GM21825 (cell line): Measurements from ENCODE around the gene PTDSS2.
"Not testable (repeated sequence)": the region's sequence is repeated elsewhere in the genome, so short reads cannot be mapped to it uniquely, and the experiment has no call there.

Experiments
- ATAC-seq: cut with Tn5 transposase; IDR thresholded peaks from one replicate; pipeline ENCODE4 v1.9.1; 2021; ENCODE audit warnings: mild to moderate bottlenecking, moderate library complexity; ENCODE audit not compliant: unreplicated experiment

The PTDSS2 gene

DNA sequence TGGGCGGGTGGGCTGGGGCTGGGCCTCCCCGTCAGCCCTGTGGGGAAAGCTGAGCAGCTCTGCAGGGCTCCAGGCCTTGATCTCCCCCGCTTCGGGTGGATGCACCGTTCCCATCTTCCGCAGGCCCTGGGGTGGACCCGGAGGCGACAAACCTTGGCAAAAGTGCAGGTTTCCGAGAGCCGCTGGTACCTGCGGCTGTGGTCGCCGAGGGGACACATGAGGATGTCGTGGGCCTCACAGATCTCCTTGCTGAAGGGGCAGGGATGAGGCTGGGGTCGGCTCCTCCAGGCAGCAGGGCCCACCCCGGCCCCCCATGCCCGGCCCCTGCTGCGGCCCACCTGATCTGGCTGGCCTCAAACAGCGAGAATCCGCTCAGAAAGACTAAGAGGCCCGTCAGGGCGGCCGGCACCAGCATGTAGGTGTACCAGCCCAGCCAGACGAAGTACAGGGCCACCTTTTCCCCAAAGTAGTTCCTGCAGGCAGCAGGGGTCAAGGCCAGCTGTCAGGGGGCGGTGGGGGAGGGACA, 20.1 kb upstream of the PTDSS2 start:
- ATAC-seq = no peak

DNA sequence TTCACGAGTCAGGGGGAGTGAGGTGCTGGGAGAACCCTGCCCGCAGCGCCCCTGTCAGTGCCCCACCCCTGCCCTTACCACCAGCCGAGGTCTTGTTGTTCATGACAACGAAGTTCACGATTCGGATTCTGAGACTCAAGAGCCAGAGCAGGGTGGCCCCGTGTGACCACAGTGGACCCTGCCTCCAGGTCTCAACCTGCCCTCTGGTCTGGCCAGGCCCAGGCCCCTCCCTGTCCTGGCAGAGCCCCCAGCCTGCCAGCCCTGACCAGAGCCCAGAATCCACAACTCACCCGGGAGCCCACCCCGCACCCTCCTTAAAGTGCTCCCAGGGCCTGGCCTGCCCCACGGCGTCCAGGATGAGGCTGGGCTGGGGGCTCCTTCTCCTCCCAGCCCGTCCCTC, 18.2 kb upstream of the PTDSS2 start:
- ATAC-seq = no peak

DNA sequence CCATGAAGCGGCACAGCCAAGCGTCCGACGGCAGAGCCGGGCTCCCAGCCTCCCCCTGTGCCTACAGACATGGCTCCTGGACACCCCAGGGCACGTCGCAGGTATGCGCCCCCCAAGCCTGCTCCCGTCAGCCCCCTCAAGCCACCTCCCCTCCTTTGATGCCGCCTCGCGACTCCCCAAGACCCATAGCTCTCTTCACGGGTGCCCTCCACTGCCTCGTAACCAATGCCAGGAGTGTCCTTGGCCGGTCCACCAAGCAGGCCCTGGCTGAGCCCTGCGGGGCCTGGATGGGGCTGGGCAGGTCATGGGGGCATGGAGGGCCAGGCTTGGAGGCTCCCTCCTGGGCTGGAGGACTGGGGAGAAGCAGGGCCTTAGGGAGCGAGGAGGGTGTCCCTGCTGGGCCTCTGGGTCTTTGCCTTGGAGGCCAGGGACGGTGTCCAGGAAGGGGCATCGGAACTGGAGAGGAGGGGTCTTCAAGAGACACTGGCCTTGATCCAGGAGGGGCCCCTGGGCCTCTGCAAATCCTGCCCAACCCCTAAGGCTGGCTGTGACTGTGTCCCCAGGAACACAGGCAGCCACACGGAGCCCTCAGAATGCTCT, 17.5 kb upstream of the PTDSS2 start:
- ATAC-seq = no peak

DNA sequence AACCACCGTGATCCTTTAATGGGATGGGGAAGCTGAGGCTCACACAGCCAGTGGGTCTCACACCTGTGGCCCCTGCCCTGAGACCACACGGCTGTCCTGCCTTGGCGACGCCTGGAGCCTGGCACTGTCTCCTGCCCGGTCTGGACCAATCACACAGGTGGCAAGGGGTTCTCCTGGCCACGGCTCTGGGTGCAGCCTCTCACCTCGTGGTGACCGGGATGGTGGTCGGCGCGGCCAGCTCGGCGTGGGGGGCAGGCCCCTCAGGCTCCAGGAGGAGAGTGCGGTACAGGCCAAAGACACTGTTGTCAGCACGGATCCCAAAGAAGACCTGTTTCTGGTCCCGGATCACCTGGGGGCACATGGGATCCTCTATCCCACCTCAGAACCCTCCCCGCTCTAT, 17.0 kb upstream of the PTDSS2 start:
- no peak for ATAC-seq

DNA sequence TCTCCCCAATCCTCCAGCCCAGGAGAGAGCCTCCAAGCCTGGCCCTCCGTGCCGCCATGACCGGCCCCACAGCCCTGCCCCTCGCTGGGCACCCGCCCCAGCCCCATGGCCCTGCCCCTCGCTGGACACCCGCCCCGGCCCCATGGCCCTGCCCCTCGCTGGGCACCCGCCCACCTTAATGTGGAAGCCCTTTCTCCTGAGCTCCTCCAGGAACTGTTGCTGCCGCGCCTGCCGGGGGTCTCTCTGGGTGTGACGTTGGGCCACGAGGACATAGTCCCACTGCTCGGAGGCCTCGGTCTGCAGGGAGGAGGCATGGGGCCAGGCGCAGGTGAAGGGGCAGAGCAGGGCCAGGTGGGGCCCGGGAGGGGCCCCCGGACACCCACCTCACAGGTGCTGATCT, 16.4 kb upstream of the PTDSS2 start:
- no peak for ATAC-seq

DNA sequence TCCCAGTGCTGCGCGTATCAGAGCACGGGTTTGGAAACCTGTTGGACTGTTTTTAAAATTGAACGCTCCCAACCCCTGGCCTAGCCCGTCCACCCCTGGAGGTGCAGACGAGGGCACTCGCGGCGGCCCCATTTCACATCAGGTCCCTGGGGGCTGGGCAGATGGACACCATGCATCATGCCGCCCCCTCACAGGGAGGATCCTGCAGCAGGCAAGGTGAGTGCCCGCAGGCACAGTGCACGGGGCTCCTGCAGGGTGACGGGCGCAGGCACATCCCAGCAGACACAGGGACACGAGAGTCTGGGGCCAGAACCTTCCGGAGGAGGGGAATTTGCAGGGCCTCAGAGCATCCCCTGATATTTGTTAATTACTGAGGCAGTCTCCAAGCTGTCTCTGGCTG, 15.6 kb upstream of the PTDSS2 start:
- no peak for ATAC-seq

DNA sequence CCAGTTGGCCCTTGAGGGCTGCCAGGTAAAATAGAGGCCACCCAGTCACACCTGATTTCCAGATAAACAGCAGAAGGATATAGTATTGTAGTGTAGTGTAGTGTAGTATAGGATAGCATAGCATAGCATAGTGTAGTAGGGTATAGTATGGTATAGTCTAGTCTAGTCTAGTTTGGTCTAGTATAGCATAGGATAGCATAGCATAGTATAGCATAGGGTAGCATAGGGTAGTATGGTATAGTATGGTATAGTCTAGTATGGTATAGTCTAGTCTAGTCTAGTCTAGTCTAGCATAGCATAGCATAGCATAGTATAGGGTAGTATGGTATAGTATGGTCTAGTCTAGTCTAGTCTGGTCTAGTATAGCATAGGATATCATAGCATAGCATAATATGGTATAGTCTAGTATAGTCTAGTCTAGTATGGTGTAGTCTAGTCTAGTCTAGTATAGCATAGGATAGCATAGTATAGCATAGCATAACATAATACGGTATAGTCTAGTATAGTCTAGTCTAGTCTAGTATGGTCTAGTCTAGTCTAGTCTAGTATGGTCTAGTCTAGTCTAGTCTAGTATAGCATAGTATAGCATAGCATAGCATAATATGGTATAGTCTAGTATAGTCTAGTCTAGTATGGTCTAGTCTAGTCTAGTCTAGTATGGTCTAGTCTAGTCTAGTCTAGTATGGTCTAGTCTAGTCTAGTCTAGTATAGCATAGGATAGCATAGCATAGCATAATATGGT, 14.9 kb upstream of the PTDSS2 start:
- not testable (repeated sequence) for ATAC-seq

DNA sequence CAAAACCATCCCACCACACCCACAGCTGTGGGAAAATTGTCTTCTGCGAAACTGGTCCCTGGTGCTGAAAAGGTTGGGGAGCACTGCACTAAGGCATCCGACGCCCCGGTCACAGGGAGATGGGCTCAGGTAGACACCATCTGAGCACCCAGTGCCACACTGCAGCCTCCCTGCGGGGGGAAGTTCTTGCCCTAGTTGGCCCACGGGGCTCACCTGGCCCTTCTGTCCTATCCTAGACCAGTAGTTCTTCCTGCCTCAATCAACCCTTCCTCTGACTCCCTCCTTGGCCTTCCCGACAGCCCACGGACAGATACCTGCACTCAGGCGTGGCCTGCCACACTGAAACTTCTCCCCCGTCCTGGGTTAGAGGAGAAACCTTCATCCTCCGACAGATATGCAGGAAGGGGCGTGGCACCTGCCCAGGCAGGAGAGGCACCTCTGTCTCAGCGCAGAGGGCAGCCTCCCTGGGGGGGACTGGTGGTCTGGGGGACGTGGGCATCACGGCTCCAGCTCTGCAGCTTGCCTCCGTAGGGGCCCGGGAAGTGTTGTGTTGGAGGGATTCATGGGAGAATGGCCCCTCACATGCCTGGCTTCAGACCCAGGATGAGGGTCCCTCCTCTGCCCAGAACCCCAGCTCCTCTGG, 12.7 kb upstream of the PTDSS2 start:
- ATAC-seq = no peak

DNA sequence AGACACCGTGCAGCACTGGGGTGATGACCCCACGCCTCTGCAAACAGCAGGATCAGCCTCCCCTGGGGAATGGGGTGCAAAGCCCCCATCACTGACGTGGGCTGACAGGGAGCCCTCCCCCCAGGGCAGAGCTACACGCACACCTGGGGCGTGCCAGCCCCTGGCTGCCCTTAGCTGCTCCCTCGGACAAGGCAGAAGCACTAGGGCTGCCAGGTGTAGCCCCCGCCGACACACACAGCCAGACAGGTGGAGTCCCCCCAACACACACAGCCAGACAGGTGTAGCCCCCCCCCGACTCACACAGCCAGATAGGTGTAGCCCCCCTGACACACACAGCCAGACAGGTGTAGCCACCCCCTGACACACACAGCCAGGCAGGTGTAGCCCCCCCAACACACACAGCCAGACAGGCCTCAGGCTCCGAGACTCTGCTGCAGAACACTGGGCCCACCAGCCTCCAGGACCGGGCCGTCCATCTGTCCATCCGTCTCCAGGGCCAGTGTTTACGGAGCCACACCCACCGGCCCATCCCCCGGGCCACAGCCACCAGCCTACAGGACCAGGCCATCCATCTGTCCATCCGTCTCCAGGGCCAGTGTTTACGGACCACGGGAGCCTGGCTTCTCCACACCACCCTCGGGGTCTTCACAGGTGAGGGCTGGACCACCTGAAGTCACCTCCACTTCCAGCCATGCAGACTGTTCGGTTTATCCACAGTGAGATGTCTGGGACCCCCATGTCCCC, 11.8 kb upstream of the PTDSS2 start:
- no peak for ATAC-seq

DNA sequence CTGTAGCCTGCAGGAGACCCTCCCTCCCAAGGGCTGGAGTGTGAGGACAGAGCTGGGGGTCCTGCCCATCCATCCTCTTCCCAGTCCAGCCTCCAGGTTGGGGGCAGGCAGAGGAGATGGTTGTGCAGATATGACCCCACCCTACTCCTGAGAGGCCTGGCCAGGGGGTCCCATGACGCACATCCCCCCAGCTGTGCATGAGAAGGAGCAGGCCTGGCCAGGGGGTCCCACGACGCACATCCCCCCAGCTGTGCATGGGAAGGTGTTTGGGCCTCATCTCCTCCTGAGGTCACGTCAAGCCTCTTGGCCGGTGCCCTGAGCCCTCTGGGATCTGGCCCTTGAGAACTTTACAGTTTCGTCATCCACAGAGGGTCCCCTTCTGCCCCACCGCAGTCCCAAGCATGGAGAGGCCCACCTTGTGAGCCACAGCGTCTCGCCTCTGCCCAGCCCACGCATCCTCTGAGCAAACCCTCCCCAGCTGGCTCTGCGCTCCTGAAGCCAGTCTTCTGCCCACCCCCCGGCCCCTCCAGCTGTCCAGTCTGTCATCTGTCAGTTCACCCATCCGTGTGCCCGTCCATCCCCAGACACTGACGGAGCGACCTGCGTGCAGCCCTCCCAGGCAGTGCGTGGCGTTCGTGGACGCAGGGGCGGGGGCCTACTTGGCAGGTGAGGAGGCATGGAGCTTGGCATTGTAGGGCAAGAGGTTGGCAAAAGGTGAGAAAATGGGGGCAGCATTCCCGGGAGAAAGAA, 10.6 kb upstream of the PTDSS2 start:
- no peak for ATAC-seq

DNA sequence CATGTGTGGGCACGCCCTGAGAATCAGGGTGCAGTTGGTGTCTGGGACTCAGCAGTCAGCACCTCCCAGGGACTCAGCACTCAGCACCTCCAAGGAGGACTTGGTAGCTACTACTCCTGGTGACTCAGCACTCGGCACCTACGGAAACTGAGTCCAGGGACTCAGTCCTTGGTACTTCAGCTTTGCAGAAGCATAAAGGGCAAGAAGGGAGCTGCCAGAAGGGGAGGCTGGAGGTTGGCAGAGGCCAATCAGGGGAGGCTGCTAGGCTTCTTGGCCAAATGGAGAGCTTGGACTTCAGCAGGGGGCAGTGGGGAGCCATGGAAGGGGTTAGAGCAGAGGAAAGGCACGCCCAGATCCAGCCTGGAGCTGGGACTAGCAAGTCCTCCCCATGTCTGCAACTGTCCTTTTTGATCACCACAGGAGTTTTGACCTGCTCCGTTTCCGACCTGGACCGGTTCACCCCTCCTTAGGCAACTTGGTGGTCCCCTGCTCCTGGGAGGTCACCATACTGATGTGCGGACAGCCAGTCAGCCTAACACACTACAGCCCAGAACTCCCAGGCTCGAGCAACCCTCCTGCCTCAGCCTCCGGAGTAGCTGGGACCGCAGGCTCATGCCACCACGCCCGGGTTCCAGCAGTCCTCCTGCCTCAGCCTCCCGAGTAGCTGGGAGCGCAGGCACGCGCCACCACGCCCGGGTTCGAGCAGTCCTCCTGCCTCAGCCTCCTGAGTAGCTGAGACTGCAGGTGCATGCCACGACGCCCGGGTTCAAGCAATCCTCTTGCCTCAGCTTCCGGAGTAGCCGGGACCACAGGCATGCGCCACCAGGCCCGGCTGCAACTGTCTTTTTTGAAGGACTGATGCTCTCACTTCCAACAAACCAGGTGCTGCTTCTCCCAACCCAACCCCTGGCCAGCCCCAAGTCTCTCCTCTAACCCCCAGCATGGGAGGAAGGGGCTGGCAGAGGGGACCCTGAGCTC, 9.7 kb upstream of the PTDSS2 start:
- no peak for ATAC-seq

DNA sequence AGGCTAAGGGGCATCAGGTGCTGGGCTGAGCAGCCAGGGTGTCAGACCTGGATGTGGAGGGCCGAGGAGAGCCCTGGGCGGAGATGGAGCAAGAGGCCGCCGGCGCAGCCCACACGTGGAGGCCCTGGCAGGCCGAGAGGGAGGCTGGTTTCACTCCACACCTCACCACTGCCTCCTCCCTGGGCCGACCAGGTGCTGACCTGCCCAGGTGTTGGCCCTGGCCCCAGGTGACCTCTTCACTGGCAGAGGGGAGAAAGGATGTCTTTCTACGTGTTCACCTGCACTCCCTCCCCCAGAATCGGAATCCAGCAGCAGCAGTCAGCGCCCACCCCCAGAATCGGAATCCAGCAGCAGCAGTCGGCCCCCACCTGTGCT, 9.0 kb upstream of the PTDSS2 start:
- no peak for ATAC-seq

DNA sequence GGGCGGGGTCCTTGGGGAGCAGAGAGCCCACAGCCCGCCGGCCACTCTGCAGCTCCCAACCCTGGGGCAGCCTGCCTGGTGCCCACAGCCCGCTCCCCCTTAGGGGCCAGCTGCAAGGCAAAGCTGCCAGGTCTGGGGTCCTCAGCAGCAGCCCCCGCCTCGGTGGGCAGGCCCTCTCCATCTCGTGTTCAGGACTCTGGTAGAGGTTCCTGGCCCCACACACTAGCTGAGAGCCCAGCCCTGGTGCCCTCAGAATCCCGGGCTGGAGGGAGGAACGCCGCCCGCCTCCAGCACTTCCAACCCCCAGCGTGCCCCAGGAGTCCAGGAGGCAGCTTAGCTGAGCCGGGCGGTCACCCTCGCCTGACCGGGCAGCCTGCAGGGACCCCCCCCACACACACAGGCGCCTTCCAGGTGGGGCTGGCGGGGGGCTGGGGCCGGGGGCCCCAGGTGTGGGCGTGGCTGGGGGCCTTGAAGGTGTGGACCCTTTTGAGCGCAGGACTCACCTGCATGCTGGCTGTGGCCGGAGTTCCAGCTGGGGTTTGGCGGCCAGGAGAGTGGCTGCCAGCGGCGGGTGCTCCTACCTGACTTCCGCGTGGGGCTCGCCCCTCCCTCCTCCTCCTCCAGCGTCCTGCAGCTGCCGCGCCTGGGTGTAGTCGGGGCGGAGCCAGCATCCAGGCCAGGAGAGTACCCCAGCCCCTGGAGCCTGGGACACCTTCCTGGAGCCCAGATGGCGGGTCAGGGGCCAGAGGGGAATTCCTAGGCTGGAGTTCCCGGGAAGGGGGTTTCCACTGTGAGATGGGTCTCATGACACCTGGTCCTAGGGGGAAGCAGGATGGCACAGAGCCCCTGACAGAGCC, 8.4 kb upstream of the PTDSS2 start, which contains the start of gene ANO9:
TSS of gene ANO9 (minus strand) at position 594 of the 857 bp plus-strand sequence. CDS start at position 509, 85 bp downstream.
- peak; percentile 57 for ATAC-seq

DNA sequence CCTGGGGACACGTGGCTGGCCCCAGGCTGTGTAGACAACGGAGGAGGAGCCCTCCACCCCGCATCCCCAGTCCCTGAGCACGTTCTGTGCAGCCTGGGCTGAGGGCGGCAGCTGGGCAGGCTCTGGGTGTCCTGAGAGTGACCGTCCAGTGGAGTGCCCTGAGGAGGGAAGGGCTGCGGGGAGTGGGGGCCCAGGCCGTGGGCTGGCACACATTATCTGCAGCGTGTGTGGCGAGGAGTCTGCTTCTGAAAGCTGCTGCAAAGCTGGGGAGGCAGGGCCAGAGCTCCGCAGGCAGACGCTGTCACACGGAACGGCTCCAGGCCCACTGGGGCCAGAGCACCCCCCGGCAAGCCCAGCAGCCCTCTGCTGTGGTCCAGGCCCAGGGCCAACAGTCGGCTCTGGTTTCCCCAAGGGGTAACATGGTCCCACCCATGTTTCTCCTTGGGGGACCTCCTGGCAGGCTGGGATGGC, 7.4 kb upstream of the PTDSS2 start:
- ATAC-seq = no peak

DNA sequence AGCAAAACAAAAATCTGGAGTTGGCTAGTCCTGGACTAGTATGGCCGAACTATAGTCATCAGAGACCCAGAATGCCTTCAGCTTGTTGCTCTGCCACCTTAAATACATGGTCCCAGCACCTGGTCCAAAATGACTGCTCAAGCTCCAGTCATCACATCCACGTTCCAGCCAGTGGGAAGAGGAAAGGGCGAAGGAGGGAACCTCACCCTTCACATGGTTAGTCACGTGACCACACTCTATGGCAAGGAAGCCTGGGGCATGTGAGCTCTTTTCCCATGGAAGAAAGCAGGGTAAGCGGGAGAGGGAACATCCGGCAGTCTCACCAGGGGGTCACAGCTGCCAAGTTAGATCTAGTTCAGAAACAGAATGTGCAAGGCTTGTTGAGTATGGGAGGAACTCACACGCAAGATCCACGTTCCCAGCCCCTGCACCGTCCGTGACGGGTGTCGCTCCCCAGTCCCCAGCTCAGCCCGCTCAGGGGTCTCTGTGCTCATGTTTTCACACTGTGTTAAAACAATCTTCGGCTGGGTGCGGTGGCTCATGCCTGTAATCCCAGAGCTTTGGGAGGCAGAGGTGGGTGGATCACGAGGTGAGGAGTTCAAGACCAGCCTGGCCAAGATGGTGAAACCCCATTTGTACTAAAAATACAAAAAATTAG, 6.4 kb upstream of the PTDSS2 start:
- ATAC-seq = no peak

DNA sequence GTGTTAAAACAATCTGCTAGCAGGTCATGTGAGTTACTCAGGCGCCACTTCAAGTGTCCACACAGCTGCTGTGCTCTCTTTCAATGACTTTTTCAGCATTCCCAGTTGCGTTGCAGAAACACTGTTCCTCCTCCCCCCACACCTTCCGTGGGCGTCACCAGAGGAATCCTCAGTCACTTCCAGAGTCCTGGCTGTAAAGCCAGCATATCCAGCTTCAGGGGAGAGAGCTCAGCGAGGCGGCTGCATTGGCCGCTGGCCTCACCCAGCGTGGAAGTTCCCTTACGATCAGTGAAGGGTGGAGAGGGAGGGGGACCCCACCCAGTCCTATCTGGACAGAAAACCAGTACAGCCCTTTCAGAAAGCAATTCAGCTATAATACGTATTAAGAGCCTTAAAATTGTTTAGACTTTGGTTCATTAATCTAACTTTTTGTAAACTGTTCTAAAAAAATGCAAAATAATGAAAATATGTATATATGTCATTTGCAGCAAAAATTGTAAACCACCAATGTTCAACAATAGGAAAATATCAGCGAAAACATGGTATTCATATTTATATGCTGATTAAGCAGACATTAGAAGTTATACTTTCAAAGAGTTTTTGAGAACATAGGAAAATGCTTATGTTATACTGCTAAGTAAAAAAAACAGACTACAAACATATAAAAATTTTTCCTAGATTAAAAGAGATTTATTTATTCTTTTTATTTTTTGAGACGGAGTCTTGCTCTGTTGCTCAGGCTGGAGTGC, 5.5 kb upstream of the PTDSS2 start:
- ATAC-seq = no peak
